AG10803 (cell line): ENCODE results near the gene PARP1.

Experiments
- DNase-seq: peaks from one replicate; pipeline ENCODE4 v3.0.0; 2010; ENCODE audit warnings: low read depth
- H3K4me3 ChIP-seq: 2 replicates; pipeline ENCODE4 v1.5.1; 2011; ENCODE audit warnings: mild to moderate bottlenecking, low read length, control low read depth
- TF ChIP-seq, protein P1 (sequence below): conservative IDR thresholded peaks from 2 replicates; pipeline ENCODE4 v1.5.1; 2011; ENCODE audit warnings: mild to moderate bottlenecking, low read length, control low read depth, inconsistent platforms

PARP1 gene

DNA sequence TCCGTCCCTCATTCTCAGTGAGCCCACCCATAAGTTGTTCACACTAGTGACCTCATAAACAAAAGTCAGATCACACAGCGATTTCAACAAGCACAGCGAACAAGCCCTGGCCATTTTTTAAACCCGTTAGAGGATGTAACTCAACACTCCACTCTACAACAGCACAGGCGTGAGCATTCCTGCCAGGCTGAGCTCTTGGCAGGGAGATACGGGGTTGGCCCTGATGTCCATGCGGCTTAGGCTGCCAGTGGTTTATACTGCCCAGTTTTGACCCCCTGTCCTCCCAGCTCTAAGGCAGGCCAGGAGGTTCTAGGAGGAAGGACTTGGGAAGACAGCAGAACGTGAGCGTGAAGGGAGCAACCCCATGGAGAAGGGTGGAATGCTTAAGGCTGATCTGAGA is 35.0 kb downstream of the PARP1 start:
- TF ChIP-seq, protein P1, sequence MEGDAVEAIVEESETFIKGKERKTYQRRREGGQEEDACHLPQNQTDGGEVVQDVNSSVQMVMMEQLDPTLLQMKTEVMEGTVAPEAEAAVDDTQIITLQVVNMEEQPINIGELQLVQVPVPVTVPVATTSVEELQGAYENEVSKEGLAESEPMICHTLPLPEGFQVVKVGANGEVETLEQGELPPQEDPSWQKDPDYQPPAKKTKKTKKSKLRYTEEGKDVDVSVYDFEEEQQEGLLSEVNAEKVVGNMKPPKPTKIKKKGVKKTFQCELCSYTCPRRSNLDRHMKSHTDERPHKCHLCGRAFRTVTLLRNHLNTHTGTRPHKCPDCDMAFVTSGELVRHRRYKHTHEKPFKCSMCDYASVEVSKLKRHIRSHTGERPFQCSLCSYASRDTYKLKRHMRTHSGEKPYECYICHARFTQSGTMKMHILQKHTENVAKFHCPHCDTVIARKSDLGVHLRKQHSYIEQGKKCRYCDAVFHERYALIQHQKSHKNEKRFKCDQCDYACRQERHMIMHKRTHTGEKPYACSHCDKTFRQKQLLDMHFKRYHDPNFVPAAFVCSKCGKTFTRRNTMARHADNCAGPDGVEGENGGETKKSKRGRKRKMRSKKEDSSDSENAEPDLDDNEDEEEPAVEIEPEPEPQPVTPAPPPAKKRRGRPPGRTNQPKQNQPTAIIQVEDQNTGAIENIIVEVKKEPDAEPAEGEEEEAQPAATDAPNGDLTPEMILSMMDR = no peak

GRCh38 chr1:226371866-226372490 is 35.9 kb downstream of the PARP1 start:
- DNase-seq = no peak
- H3K4me3 ChIP-seq = no peak overlapping the region
- TF ChIP-seq, protein P1 = no peak

More for the DNA sequence above, 35.0 kb downstream of the PARP1 start:
- no peak overlapping the region for H3K4me3 ChIP-seq
- DNase-seq = no peak

GRCh38 chr1:226371027-226371694 is 36.7 kb downstream of the PARP1 start:
- DNase-seq = no peak
- TF ChIP-seq, protein P1 = no peak
- no peak overlapping the region for H3K4me3 ChIP-seq

DNA sequence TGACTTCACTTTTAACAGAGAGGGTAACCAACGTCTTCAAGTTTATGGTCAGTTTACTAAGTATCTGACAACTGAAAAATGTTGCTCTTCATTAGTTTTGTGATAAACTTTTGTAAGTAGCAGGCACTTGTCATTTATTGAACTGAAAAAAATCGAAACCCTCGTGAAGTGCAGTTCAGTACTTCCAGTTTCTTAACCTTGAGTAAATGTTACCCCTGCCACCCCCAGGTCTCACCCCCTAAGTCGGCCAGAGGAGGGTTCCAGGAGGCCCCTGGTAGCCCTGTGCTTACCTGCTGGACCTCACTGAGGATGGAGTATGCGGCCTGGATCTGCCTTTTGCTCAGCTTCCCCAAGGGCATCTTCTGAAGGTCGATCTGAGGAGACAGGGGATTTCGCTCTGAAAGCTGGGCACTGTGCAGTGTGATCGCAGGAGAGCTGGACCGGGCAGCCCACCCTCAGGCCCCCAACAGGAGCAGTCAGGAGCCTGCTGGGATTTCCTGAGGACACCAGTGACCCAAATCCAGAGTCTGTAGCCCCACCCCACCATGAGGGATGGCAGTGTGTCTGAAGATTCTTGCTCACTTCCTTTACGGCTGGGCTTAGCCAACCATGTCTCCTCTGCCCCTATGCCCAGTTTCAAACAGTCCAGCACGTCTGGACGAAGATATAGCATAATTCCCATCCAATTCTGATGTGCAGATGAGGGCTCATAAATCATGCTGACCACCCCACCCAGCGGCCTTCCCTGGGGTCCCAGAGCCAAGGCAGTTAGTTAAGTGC is 37.6 kb downstream of the PARP1 start:
- TF ChIP-seq, protein P1 = no peak
- no peak for DNase-seq
- no peak overlapping the region for H3K4me3 ChIP-seq

- no peak overlapping the region for H3K4me3 ChIP-seq
- DNase-seq = no peak
- TF ChIP-seq, protein P1 = no peak
Measured at GRCh38 chr1:226369110-226369509, 38.8 kb downstream of the PARP1 start.

DNA sequence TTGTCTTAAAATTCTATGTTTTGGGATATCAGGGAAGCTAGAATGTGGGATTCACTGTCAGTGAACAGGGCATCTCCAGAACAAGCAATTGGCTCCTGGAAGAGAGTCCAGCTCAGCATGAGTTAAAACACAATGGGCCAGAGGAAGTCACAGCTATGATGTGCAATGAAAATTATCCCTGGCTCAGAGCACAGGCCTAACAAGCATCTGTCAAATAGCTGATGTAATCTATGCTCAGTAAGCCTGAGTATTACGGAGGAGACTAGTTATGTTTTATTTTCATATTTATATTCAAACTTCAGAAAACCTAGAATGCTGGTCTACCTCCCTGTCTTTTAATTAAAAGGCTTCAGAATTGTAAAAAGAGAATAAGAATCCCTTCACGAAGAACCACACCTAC is 41.6 kb downstream of the PARP1 start:
- TF ChIP-seq, protein P1 = no peak
- no peak overlapping the region for H3K4me3 ChIP-seq
- DNase-seq = no peak
